ENCODE results near the gene TMEM229B.

The TMEM229B gene

DNA sequence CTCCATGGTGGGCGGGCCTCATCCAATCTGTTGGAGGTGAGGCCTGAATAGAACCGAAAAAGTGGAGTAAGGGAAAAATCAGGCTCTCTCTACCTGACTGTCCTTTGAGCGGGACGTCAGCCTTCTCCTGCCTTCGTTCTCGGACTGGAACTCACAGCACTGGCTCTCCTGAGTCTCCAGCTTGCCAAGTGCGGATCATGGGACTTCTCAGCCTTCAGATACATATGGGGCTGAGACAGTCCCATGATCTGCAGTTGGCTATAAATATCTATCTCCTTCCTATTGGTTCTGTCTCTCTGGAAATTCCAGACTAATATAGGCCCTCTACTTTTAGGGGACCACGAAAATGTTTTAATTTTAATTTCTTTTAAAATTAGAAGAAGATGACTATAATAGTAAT lies 46.8 kb downstream of the TMEM229B start:
- Histone ChIP-seq H3K9me3 (ENCODE audit: insufficient read depth, low read length) (no peaks in the 10 kb centered on the region), H3K36me3 (ENCODE audit: insufficient read depth, insufficient read length, low read length) (no peaks in the 10 kb centered on the region), H3K27me3 (ENCODE audit: insufficient read depth, insufficient read length) (no peaks in the 10 kb centered on the region), H3K4me1 (ENCODE audit: insufficient read depth, insufficient read length) (no peaks in the 10 kb centered on the region), H3K4me3 (ENCODE audit: insufficient read length, low read depth) (no peak overlapping the region), H3K9ac (ENCODE audit: insufficient read length, low read depth) (no peak overlapping the region)
- DNase-seq (ENCODE audit: low read depth, low spot score): no peak
- TF ChIP-seq ZNF274 (IDR thresholded peaks at IDR 0.05; ENCODE audit: low read depth, low read length) (no peak), YY1 (IDR thresholded peaks at IDR 0.05; ENCODE audit: insufficient read depth, insufficient read length) (no peak)

GRCh38 chr14:67441256-67441655 lies 47.3 kb downstream of the TMEM229B start:
- H3K4me3 ChIP-seq (ENCODE audit: insufficient read length, low read depth): no peak overlapping the region
- H3K9ac ChIP-seq (ENCODE audit: insufficient read length, low read depth): no peak overlapping the region
- TF ChIP-seq YY1 (IDR thresholded peaks at IDR 0.05; ENCODE audit: insufficient read depth, insufficient read length): no peak
- no peak for TF ChIP-seq SUZ12 (IDR thresholded peaks at IDR 0.05; ENCODE audit: extremely low read depth, insufficient read depth, insufficient read length)
- TF ChIP-seq ZNF274 (IDR thresholded peaks at IDR 0.05; ENCODE audit: low read depth, low read length): no peak
- no peaks in the 10 kb centered on the region for H3K4me1 ChIP-seq (ENCODE audit: insufficient read depth, insufficient read length)
- no peaks in the 10 kb centered on the region for H3K27me3 ChIP-seq (ENCODE audit: insufficient read depth, insufficient read length)
- no peaks in the 10 kb centered on the region for H3K36me3 ChIP-seq (ENCODE audit: insufficient read depth, insufficient read length, low read length)
- DNase-seq (ENCODE audit: low read depth, low spot score): no peak
- H3K9me3 ChIP-seq (ENCODE audit: insufficient read depth, low read length): no peaks in the 10 kb centered on the region

DNA sequence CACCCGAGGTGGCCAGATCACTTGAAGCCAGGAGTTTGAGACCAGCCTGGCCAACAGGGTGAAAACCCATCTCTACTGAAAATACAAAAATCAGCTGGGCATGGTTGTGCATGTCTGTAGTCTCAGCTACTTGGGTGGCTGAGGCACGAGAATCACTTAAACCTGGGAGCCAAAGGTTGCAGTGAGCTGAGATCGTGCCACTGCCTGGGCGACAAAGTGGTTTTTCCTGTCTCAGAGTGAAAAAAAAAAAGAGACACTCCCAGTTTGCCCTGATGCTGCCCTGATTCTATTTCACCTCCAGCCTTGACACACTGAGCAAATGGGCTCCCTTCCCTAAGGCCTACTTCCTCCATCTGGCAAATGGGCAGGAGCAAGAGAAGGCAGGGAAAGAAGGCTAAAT lies 48.0 kb downstream of the TMEM229B start:
- Histone ChIP-seq H3K4me3 (ENCODE audit: insufficient read length, low read depth) (no peak overlapping the region), H3K4me1 (ENCODE audit: insufficient read depth, insufficient read length) (no peaks in the 10 kb centered on the region), H3K27me3 (ENCODE audit: insufficient read depth, insufficient read length) (no peaks in the 10 kb centered on the region), H3K9me3 (ENCODE audit: insufficient read depth, low read length) (no peaks in the 10 kb centered on the region), H3K36me3 (ENCODE audit: insufficient read depth, insufficient read length, low read length) (no peaks in the 10 kb centered on the region), H3K9ac (ENCODE audit: insufficient read length, low read depth) (no peak overlapping the region)
- no peak for DNase-seq (ENCODE audit: low read depth, low spot score)
- TF ChIP-seq SUZ12 (IDR thresholded peaks at IDR 0.05; ENCODE audit: extremely low read depth, insufficient read depth, insufficient read length) (no peak), YY1 (IDR thresholded peaks at IDR 0.05; ENCODE audit: insufficient read depth, insufficient read length) (no peak)

DNA sequence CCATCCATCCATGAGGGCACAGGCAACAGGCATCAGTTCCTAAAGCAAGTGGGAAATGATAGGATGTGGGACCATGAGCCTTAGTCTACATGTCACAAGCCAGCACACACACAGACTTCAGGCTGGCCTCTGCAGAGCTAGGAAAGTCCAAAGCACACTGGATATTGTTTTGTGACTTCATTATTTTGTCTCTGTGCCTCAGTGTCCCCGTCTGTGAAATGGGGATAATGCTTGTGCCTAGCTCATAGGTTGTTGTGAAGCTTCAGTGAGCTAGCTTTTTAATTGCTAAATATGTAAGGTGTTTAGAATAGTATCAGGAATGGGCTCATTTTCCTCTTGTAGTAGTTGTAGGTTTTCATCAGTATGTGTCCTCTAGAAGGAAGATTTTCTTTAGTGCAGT lies 49.6 kb downstream of the TMEM229B start:
- H3K9ac ChIP-seq (ENCODE audit: insufficient read length, low read depth): no peak overlapping the region
- H3K4me3 ChIP-seq (ENCODE audit: insufficient read length, low read depth): no peak overlapping the region
- TF ChIP-seq SUZ12 (IDR thresholded peaks at IDR 0.05; ENCODE audit: extremely low read depth, insufficient read depth, insufficient read length) (no peak), ZNF274 (IDR thresholded peaks at IDR 0.05; ENCODE audit: low read depth, low read length) (no peak), YY1 (IDR thresholded peaks at IDR 0.05; ENCODE audit: insufficient read depth, insufficient read length) (no peak)
- DNase-seq (ENCODE audit: low read depth, low spot score): no peak
- no peaks in the 10 kb centered on the region for H3K4me1 ChIP-seq (ENCODE audit: insufficient read depth, insufficient read length)
- H3K27me3 ChIP-seq (ENCODE audit: insufficient read depth, insufficient read length): no peaks in the 10 kb centered on the region
- H3K9me3 ChIP-seq (ENCODE audit: insufficient read depth, low read length): no peaks in the 10 kb centered on the region
- H3K36me3 ChIP-seq (ENCODE audit: insufficient read depth, insufficient read length, low read length): no peaks in the 10 kb centered on the region

GRCh38 chr14:67436006-67436866 lies 52.3 kb downstream of the TMEM229B start:
- no peaks in the 10 kb centered on the region for H3K9me3 ChIP-seq (ENCODE audit: insufficient read depth, low read length)
- no peaks in the 10 kb centered on the region for H3K36me3 ChIP-seq (ENCODE audit: insufficient read depth, insufficient read length, low read length)
- no peaks in the 10 kb centered on the region for H3K27me3 ChIP-seq (ENCODE audit: insufficient read depth, insufficient read length)
- H3K4me1 ChIP-seq (ENCODE audit: insufficient read depth, insufficient read length): no peaks in the 10 kb centered on the region
- DNase-seq (ENCODE audit: low read depth, low spot score): no peak
- H3K9ac ChIP-seq (ENCODE audit: insufficient read length, low read depth): no peak overlapping the region
- TF ChIP-seq ZNF274 (IDR thresholded peaks at IDR 0.05; ENCODE audit: low read depth, low read length) (no peak), SUZ12 (IDR thresholded peaks at IDR 0.05; ENCODE audit: extremely low read depth, insufficient read depth, insufficient read length) (no peak), YY1 (IDR thresholded peaks at IDR 0.05; ENCODE audit: insufficient read depth, insufficient read length) (no peak)
- no peak overlapping the region for H3K4me3 ChIP-seq (ENCODE audit: insufficient read length, low read depth)

DNA sequence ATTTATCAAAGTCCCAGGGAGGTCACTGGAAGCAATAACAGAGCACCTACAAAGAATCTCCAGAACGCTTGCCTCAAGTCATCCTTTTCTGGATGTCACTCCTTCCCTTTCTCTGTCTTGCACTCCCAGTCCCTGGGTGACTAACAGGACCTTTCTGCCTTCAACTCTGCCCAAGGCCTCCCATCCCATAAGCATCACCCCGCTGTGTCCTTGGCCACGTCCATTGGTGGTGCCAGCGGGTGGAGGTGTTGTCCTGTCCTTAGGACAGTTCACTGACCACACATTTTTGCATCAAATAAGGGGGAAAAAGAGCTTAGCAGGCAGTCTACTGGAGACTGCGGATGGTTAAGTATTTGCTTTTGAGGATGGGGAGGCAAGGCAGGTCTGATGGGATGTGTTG lies 52.9 kb downstream of the TMEM229B start:
- Histone ChIP-seq H3K36me3 (ENCODE audit: insufficient read depth, insufficient read length, low read length) (no peaks in the 10 kb centered on the region), H3K9me3 (ENCODE audit: insufficient read depth, low read length) (no peaks in the 10 kb centered on the region), H3K27me3 (ENCODE audit: insufficient read depth, insufficient read length) (no peaks in the 10 kb centered on the region), H3K4me3 (ENCODE audit: insufficient read length, low read depth) (no peak overlapping the region), H3K9ac (ENCODE audit: insufficient read length, low read depth) (no peak overlapping the region), H3K4me1 (ENCODE audit: insufficient read depth, insufficient read length) (no peaks in the 10 kb centered on the region)
- no peak for DNase-seq (ENCODE audit: low read depth, low spot score)
- TF ChIP-seq YY1 (IDR thresholded peaks at IDR 0.05; ENCODE audit: insufficient read depth, insufficient read length) (no peak), SUZ12 (IDR thresholded peaks at IDR 0.05; ENCODE audit: extremely low read depth, insufficient read depth, insufficient read length) (no peak), ZNF274 (IDR thresholded peaks at IDR 0.05; ENCODE audit: low read depth, low read length) (no peak)

DNA sequence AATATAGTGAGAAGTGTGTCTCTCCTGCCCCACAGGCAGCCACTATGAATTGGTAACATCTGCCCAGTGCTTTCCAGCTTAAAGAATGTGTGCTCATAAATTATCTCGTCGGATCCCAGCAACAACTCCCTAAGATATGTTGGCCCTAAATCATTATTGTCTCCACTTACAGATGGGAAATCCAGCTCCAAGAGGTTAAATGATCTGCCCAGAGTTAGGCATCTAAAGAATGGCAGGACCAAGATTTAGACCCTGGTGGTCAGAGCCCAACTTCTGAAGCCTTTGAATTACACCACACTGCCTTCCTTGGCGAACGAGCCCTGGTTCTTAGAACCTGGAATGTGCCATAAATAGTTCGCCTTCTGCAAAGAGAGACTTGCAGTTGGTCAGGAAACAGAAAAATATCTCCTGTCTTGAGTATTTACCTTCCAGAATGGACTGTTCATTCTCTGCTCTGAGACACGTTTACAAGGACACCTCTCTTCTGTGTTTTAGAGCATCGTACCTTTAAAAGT lies 56.4 kb downstream of the TMEM229B start:
- no peaks in the 10 kb centered on the region for H3K9me3 ChIP-seq (ENCODE audit: insufficient read depth, low read length)
- DNase-seq (ENCODE audit: low read depth, low spot score): no peak
- TF ChIP-seq YY1 (IDR thresholded peaks at IDR 0.05; ENCODE audit: insufficient read depth, insufficient read length) (no peak), SUZ12 (IDR thresholded peaks at IDR 0.05; ENCODE audit: extremely low read depth, insufficient read depth, insufficient read length) (no peak), ZNF274 (IDR thresholded peaks at IDR 0.05; ENCODE audit: low read depth, low read length) (no peak)
- H3K4me3 ChIP-seq (ENCODE audit: insufficient read length, low read depth): no peak overlapping the region
- H3K4me1 ChIP-seq (ENCODE audit: insufficient read depth, insufficient read length): peaks cover 3% of the 10 kb centered on the region
- no peaks in the 10 kb centered on the region for H3K27me3 ChIP-seq (ENCODE audit: insufficient read depth, insufficient read length)
- H3K36me3 ChIP-seq (ENCODE audit: insufficient read depth, insufficient read length, low read length): no peaks in the 10 kb centered on the region
- H3K9ac ChIP-seq (ENCODE audit: insufficient read length, low read depth): no peak overlapping the region
